GM12878 (cell line): ENCODE results near the gene CASP10.

ENCODE experiments used
- CTCF ChIP-seq, 3 experiments: IDR thresholded peaks in 2 of 3; conservative IDR thresholded peaks in 1 of 3; 2 replicates each; pipeline ENCODE4 v1.5.1; 2011; ENCODE audit warnings: low read depth in 3 of 3, low read length in 3 of 3, mild to moderate bottlenecking in 3 of 3, control low read depth in 2 of 3, moderate library complexity in 2 of 3, inconsistent platforms in 1 of 3, mixed read lengths in 1 of 3; ENCODE audit not compliant: control insufficient read depth in 2 of 3, insufficient read depth in 1 of 3; ENCODE audit errors: extremely low read depth in 1 of 3
- HDAC2 ChIP-seq: fragments of 200-600 bp; sonication (generic); IDR thresholded peaks from 2 replicates; pipeline ENCODE4 v1.6.1; 2017
- POLR2A ChIP-seq: IDR thresholded peaks from 2 replicates; pipeline ENCODE4 v1.6.1; 2011; ENCODE audit warnings: low read depth, mild to moderate bottlenecking, low read length
- TAF1 ChIP-seq: IDR thresholded peaks from 2 replicates; pipeline ENCODE4 v1.6.1; 2011; ENCODE audit warnings: mild to moderate bottlenecking, low read depth, low read length, borderline replicate concordance
- ZNF384 ChIP-seq: IDR thresholded peaks from 2 replicates; pipeline ENCODE4 v1.6.1; 2012; ENCODE audit warnings: low read depth, mild to moderate bottlenecking, low read length, improper control_type of control experiment, borderline replicate concordance

- TF ChIP-seq HDAC2 (no peak), TAF1 (no peak), CTCF (IDR thresholded peaks at IDR 0.05 in 2 of 3, conservative IDR thresholded peaks at IDR 0.05 in 1 of 3; ENCODE audit: control insufficient read depth in 2 of 3, extremely low read depth in 1 of 3, insufficient read depth in 1 of 3, low read depth in 3 of 3, low read length in 3 of 3) (no peak), ZNF384 (no peak), POLR2A (no peak)
Observed at GRCh38 chr2:201271917-201272316, 89.0 kb downstream of the CASP10 start.
